Measurements from ENCODE around the gene ZNF343. TPM values are rescaled to one million over a fixed set of nuclear protein-coding genes. Genes with fewer than 3 reads are reported as not detected.

ZNF343 gene
- total RNA-seq, 2 donors from 2014 or later, result 9.3 to 16.9 TPM

- H3K27me3 ChIP-seq (replicated peaks; ENCODE audit: insufficient read depth), result no peaks in the 10 kb centered on the region
- no peak overlapping the region for H3K27ac ChIP-seq
Observed at GRCh38 chr20:2468581-2469407, 39.9 kb downstream of the ZNF343 start.

GRCh38 chr20:2467412-2467811 lies 41.3 kb downstream of the ZNF343 start:
- Histone ChIP-seq H3K9me3 (no peaks in the 10 kb centered on the region), H3K4me1 (ENCODE audit: control insufficient read depth in 1 of 2, low read depth in 2 of 2) (peaks cover 11 to 20% of the 10 kb centered on the region in 2 donors), H3K36me3 (peaks cover 53% of the 10 kb centered on the region), H3K27ac (no peak overlapping the region), H3K4me3 (no peak overlapping the region), H3K27me3 (replicated peaks; ENCODE audit: insufficient read depth) (no peaks in the 10 kb centered on the region)
- no peak for ATAC-seq (ENCODE audit: insufficient number of reproducible peaks, low FRiP score, low read depth)
- no peak for TF ChIP-seq CTCF (IDR thresholded peaks at IDR 0.05)
- no peak for DNase-seq (ENCODE audit: low spot score)

More at GRCh38 chr20:2468581-2469407, 39.9 kb downstream of the ZNF343 start:
- H3K36me3 ChIP-seq, result peaks cover 39% of the 10 kb centered on the region
- H3K9me3 ChIP-seq, result no peaks in the 10 kb centered on the region
- ATAC-seq (ENCODE audit: insufficient number of reproducible peaks, low FRiP score, low read depth) (no peak), DNase-seq (ENCODE audit: low spot score) (no peak)
- no peak for TF ChIP-seq CTCF (IDR thresholded peaks at IDR 0.05)
- peaks cover 11 to 20% of the 10 kb centered on the region in 2 donors for H3K4me1 ChIP-seq (ENCODE audit: control insufficient read depth in 1 of 2, low read depth in 2 of 2)
- peak overlapping the region; percentile 96 for H3K4me3 ChIP-seq

GRCh38 chr20:2465100-2465499 lies 43.6 kb downstream of the ZNF343 start:
- H3K4me1 ChIP-seq (ENCODE audit: control insufficient read depth in 1 of 2, low read depth in 2 of 2), result peaks cover 11 to 15% of the 10 kb centered on the region in 2 donors

GRCh38 chr20:2463616-2464365 lies 44.9 kb downstream of the ZNF343 start:
- H3K27ac ChIP-seq, result no peak overlapping the region
- H3K36me3 ChIP-seq, result peaks cover 71% of the 10 kb centered on the region
- no peak for ATAC-seq (ENCODE audit: insufficient number of reproducible peaks, low FRiP score, low read depth)
- no peak for DNase-seq (ENCODE audit: low spot score)
- no peak overlapping the region for H3K4me3 ChIP-seq
- H3K4me1 ChIP-seq (ENCODE audit: control insufficient read depth in 1 of 2, low read depth in 2 of 2), result peaks cover 5 to 6% of the 10 kb centered on the region in 2 donors
- no peaks in the 10 kb centered on the region for H3K27me3 ChIP-seq (replicated peaks; ENCODE audit: insufficient read depth)
- no peak for TF ChIP-seq CTCF (IDR thresholded peaks at IDR 0.05)
- no peaks in the 10 kb centered on the region for H3K9me3 ChIP-seq

More at GRCh38 chr20:2465100-2465499, 43.6 kb downstream of the ZNF343 start:
- Histone ChIP-seq H3K9me3 (no peaks in the 10 kb centered on the region), H3K27ac (no peak overlapping the region), H3K27me3 (replicated peaks; ENCODE audit: insufficient read depth) (no peaks in the 10 kb centered on the region), H3K4me3 (no peak overlapping the region), H3K36me3 (peaks cover 68% of the 10 kb centered on the region)
- ATAC-seq (ENCODE audit: insufficient number of reproducible peaks, low FRiP score, low read depth) (no peak), DNase-seq (ENCODE audit: low spot score) (no peak)
- TF ChIP-seq CTCF (IDR thresholded peaks at IDR 0.05), result no peak

GRCh38 chr20:2462484-2462883 lies 46.2 kb downstream of the ZNF343 start:
- Histone ChIP-seq H3K9me3 (no peaks in the 10 kb centered on the region), H3K4me1 (ENCODE audit: control insufficient read depth in 1 of 2, low read depth in 2 of 2) (no peaks in the 10 kb centered on the region), H3K27me3 (replicated peaks; ENCODE audit: insufficient read depth) (no peaks in the 10 kb centered on the region), H3K4me3 (no peak overlapping the region), H3K36me3 (peaks cover 66% of the 10 kb centered on the region), H3K27ac (no peak overlapping the region)
- TF ChIP-seq CTCF (IDR thresholded peaks at IDR 0.05), result no peak
- DNase-seq (ENCODE audit: low spot score), result no peak
- ATAC-seq (ENCODE audit: insufficient number of reproducible peaks, low FRiP score, low read depth), result no peak

Data from thoracic aorta (tissue), 2 donors.